HG02642 (cell line): ENCODE data around the gene SKAP1.
"Not testable (repeated sequence)": the region's sequence is repeated elsewhere in the genome, so short reads cannot be mapped to it uniquely, and the experiment has no call there.

Source experiments
- ATAC-seq: cut with Tn5 transposase; IDR thresholded peaks from one replicate; pipeline ENCODE4 v1.9.1; 2021; ENCODE audit warnings: mild to moderate bottlenecking; ENCODE audit not compliant: unreplicated experiment, poor library complexity

SKAP1 gene

GRCh38 chr17:48420823-48421222, 9.2 kb downstream of the SKAP1 start:
- no peak for ATAC-seq

GRCh38 chr17:48416971-48417370, 13.0 kb downstream of the SKAP1 start:
- ATAC-seq = no peak

- ATAC-seq = no peak
These were observed 16.2 kb downstream of the SKAP1 start for GRCh38 chr17:48413613-48414405.

GRCh38 chr17:48412841-48413240, 17.2 kb downstream of the SKAP1 start:
- no peak for ATAC-seq

GRCh38 chr17:48410821-48411220, 19.2 kb downstream of the SKAP1 start:
- not testable (repeated sequence) for ATAC-seq

- ATAC-seq = no peak
These were observed 20.4 kb downstream of the SKAP1 start for GRCh38 chr17:48409607-48410006.

GRCh38 chr17:48406936-48407567, 23.0 kb downstream of the SKAP1 start:
- no peak for ATAC-seq

- ATAC-seq = no peak
These were observed 35.2 kb downstream of the SKAP1 start for GRCh38 chr17:48394821-48395220.

GRCh38 chr17:48393283-48393682, 36.7 kb downstream of the SKAP1 start:
- ATAC-seq = no peak

- no peak for ATAC-seq
These were observed 37.2 kb downstream of the SKAP1 start for GRCh38 chr17:48392857-48393256.

GRCh38 chr17:48391444-48391843, 38.6 kb downstream of the SKAP1 start:
- ATAC-seq = no peak

- no peak for ATAC-seq
These were observed 40.1 kb downstream of the SKAP1 start for GRCh38 chr17:48389903-48390302.

GRCh38 chr17:48388955-48389743, 40.9 kb downstream of the SKAP1 start:
- no peak for ATAC-seq

- ATAC-seq = no peak
These were observed 43.2 kb downstream of the SKAP1 start for GRCh38 chr17:48386826-48387225.

- ATAC-seq = no peak
These were observed 44.7 kb downstream of the SKAP1 start for GRCh38 chr17:48385319-48385718.

- ATAC-seq = no peak
These were observed 45.9 kb downstream of the SKAP1 start for GRCh38 chr17:48384164-48384563.

GRCh38 chr17:48382989-48383388, 47.0 kb downstream of the SKAP1 start:
- ATAC-seq = no peak

GRCh38 chr17:48378708-48379392, 51.2 kb downstream of the SKAP1 start:
- ATAC-seq = no peak

- no peak for ATAC-seq
These were observed 51.8 kb downstream of the SKAP1 start for GRCh38 chr17:48378238-48378637.

- ATAC-seq = no peak
These were observed 53.2 kb downstream of the SKAP1 start for GRCh38 chr17:48376682-48377325.
